Liver (tissue), 9 donors: ENCODE measurements around the gene OSBP2. TPM values are rescaled to one million over a fixed set of nuclear protein-coding genes. Genes with fewer than 3 reads are reported as not detected.

ENCODE experiments used
- DNase-seq: peaks from one replicate; pipeline ENCODE4 v3.0.0-alpha.2; 2017; ENCODE audit warnings: low spot score
- H3K27ac ChIP-seq, 2 donors: one replicate each; pipeline ENCODE4 v1.7.0; 2013; ENCODE audit warnings: inconsistent platforms in 2 of 2, low read length in 2 of 2, control low read depth in 1 of 2, low read depth in 1 of 2, mild to moderate bottlenecking in 1 of 2
- H3K27me3 ChIP-seq, 4 donors: one replicate each; pipeline versions ENCODE4 v1.6.1 to v1.7.0; 2013; ENCODE audit warnings: low read length in 3 of 4, inconsistent platforms in 1 of 4, mild to moderate bottlenecking in 1 of 4, moderate library complexity in 1 of 4; ENCODE audit not compliant: control insufficient read depth in 4 of 4, insufficient read depth in 4 of 4
- H3K36me3 ChIP-seq, 4 donors: one replicate each; pipeline versions ENCODE4 v1.6.1 to v1.7.0; 2013; ENCODE audit warnings: low read length in 3 of 4, mild to moderate bottlenecking in 3 of 4, low read depth in 1 of 4, moderate library complexity in 1 of 4; ENCODE audit not compliant: control insufficient read depth in 4 of 4, insufficient read depth in 3 of 4
- H3K4me1 ChIP-seq, 4 donors: one replicate each; pipeline versions ENCODE4 v1.6.1 to v1.7.0; 2013; ENCODE audit warnings: low read length in 3 of 4, mild to moderate bottlenecking in 3 of 4, moderate library complexity in 1 of 4; ENCODE audit not compliant: control insufficient read depth in 4 of 4, insufficient read depth in 4 of 4
- H3K4me3 ChIP-seq, 3 donors: one replicate each; pipeline versions ENCODE4 v1.6.1 to v1.7.0; 2013; ENCODE audit warnings: low read length in 3 of 3, control low read depth in 1 of 3, low read depth in 1 of 3, mild to moderate bottlenecking in 1 of 3
- H3K9ac ChIP-seq, 2 donors: one replicate each; pipeline ENCODE4 v1.7.0; 2013; ENCODE audit warnings: low read length in 2 of 2, mild to moderate bottlenecking in 2 of 2, moderate library complexity in 2 of 2, control low read depth in 1 of 2, low read depth in 1 of 2
- H3K9me3 ChIP-seq, 4 donors: one replicate each; pipeline versions ENCODE4 v1.6.1 to v1.7.0; 2013; ENCODE audit warnings: low read length in 3 of 4; ENCODE audit not compliant: control insufficient read depth in 4 of 4
- CTCF ChIP-seq: fragments of 150-350 bp; IDR thresholded peaks from 2 replicates; pipeline ENCODE4 v1.5.1; 2017; ENCODE audit warnings: improper control_type of control experiment, low read depth, low read length; ENCODE audit not compliant: missing input control
- EGR1 ChIP-seq, 2 donors: IDR thresholded peaks; 2 replicates each; pipeline ENCODE4 v1.6.1; 2016 to 2018; ENCODE audit warnings: antibody characterized with exemption in 2 of 2, low read depth in 2 of 2
- FOXA1 ChIP-seq: IDR thresholded peaks from 2 replicates; pipeline ENCODE4 v1.6.1; 2016; ENCODE audit warnings: antibody characterized with exemption
- FOXA2 ChIP-seq: IDR thresholded peaks from 2 replicates; pipeline ENCODE4 v1.6.1; 2016; ENCODE audit warnings: antibody characterized with exemption
- GABPA ChIP-seq, 2 donors: IDR thresholded peaks in 1 of 2; conservative IDR thresholded peaks in 1 of 2; 2 replicates each; pipeline ENCODE4 v1.6.1; 2016; ENCODE audit warnings: antibody characterized with exemption in 2 of 2, mild to moderate bottlenecking in 1 of 2, moderate library complexity in 1 of 2
- HNF4A ChIP-seq, 2 donors: conservative IDR thresholded peaks; 2 replicates each; pipeline ENCODE4 v1.6.1; 2016; ENCODE audit warnings: antibody characterized with exemption in 2 of 2, mild to moderate bottlenecking in 2 of 2
- HNF4G ChIP-seq: IDR thresholded peaks from 2 replicates; pipeline ENCODE4 v1.6.1; 2016; ENCODE audit warnings: antibody characterized with exemption
- JUND ChIP-seq, 2 donors: IDR thresholded peaks; 2 replicates each; pipeline ENCODE4 v1.6.1; 2016; ENCODE audit warnings: antibody characterized with exemption in 2 of 2
- MAX ChIP-seq: IDR thresholded peaks from 2 replicates; pipeline ENCODE4 v1.6.1; 2016; ENCODE audit warnings: antibody characterized with exemption
- NR2F2 ChIP-seq: IDR thresholded peaks from 2 replicates; pipeline ENCODE4 v1.6.1; 2016; ENCODE audit warnings: antibody characterized with exemption
- RAD21 ChIP-seq, 2 donors: IDR thresholded peaks; 2 replicates each; pipeline ENCODE4 v1.6.1; 2016; ENCODE audit warnings: antibody characterized with exemption in 2 of 2, mild to moderate bottlenecking in 2 of 2
- RXRA ChIP-seq, 2 donors: IDR thresholded peaks; 2 replicates each; pipeline ENCODE4 v1.6.1; 2017 to 2018; ENCODE audit warnings: antibody characterized with exemption in 2 of 2, mild to moderate bottlenecking in 1 of 2
- SP1 ChIP-seq: IDR thresholded peaks from 2 replicates; pipeline ENCODE4 v1.6.1; 2018; ENCODE audit warnings: antibody characterized with exemption, mild to moderate bottlenecking
- TAF1 ChIP-seq: conservative IDR thresholded peaks from 2 replicates; pipeline ENCODE4 v1.6.1; 2016; ENCODE audit warnings: antibody characterized with exemption, mild to moderate bottlenecking
- YY1 ChIP-seq: IDR thresholded peaks from 2 replicates; pipeline ENCODE4 v1.6.1; 2016; ENCODE audit warnings: antibody characterized with exemption, mild to moderate bottlenecking
- ZBTB33 ChIP-seq: IDR thresholded peaks from 2 replicates; pipeline ENCODE4 v1.6.1; 2016; ENCODE audit warnings: antibody characterized with exemption
- WGBS: extraction: QIAGEN DNeasy Blood & Tissue Kit; methylation state at CpG from one replicate; pipeline ENCODE4 v1.1.7; 2013; 5-methylcytosine and 5-hydroxymethylcytosine counted together
- polyA plus RNA-seq, 2 donors: library from polyadenylated mRNA; stranded (reverse) in 1 of 2; unstranded in 1 of 2; fragments of 200-250 nt in 1 of 2; fragments of >200 nt in 1 of 2; fragmentation: Nextera tagmentation in 1 of 2; extraction: Ambion mirVana in 1 of 2; gene quantifications; one replicate each; pipeline versions ENCODE4 v1.2.1 to v1.2.3, GENCODE V29; 2013 to 2015
- total RNA-seq, 2 donors: library from RNA; depleted of rRNA; stranded (reverse); fragments of >200 nt; gene quantifications; one replicate each; pipeline ENCODE4 v1.2.3, GENCODE V29; 2014
- TF ChIP-seq, protein P1 (sequence below): IDR thresholded peaks from 2 replicates; pipeline ENCODE4 v1.6.1; 2016; ENCODE audit warnings: antibody characterized with exemption
- TF ChIP-seq, protein P2 (sequence below): IDR thresholded peaks from 2 replicates; pipeline ENCODE4 v1.6.1; 2016; ENCODE audit warnings: antibody characterized with exemption, mild to moderate bottlenecking
- donor health status: healthy.
- donor health status: healthy.
- donor health status: healthy.
- donor health status: healthy.
- donor health status: healthy.

Gene OSBP2
- total and polyA plus RNA-seq, 4 donors, result 0.43 to 192 (median 0.86) TPM

DNA sequence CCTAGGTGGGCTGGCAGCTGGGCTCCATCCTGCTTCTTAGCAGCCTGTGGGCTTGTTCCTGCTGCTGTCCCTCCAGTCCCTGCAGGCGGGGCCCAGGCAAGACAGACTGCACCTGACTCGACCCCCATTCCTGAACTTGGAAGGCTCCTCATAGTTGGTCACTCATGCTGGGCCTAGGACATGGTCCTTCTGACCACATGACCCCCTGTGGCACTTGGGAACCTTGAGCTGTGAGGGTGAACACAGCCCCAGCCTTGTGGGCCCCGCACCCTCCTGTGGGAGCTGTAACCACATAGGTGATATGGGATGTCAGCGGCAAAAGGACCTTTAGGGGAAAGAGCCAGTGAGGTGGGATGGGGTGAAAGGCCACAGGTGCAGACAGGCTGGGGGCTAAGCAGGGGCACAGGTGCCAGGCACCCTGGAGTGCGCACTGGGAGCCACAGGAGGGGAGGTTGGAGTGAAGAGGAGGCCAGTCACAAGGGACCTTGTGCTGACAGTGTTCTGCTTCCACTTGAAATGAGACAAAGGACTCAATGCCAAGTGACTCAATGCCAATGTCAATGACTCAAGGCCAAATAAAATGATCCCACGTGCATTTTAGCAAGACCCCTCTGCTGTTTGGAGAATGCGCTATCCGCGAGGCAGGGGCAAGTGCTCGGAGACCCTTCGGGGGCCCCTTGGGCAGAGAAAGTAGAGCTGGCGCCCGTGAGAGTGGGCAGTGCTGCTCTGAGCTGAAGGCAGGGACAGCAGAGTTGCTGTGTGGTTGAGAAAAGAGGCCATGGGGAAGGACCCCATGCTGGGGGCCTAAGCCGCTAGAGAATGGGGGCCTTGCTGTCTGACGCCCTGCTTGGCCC, 183.2 kb downstream of the OSBP2 start:
- H3K4me1 ChIP-seq, result peaks cover 0 to 14% (median 9%) of the 10 kb centered on the region in 4 donors
- TF ChIP-seq YY1 (no peak), RXRA (IDR thresholded peaks at IDR 0.05) (no peak), HNF4G (no peak), ZBTB33 (no peak), JUND (IDR thresholded peaks at IDR 0.05) (no peak), SP1 (no peak), FOXA1 (no peak), TAF1 (no peak), RAD21 (IDR thresholded peaks at IDR 0.05) (no peak), MAX (no peak)
- TF ChIP-seq, protein P1, sequence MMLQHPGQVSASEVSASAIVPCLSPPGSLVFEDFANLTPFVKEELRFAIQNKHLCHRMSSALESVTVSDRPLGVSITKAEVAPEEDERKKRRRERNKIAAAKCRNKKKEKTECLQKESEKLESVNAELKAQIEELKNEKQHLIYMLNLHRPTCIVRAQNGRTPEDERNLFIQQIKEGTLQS, result no peak
- 88% methylated on average over 15 of the region's 15 CpGs for WGBS
- no peaks in the 10 kb centered on the region for H3K27me3 ChIP-seq
- no peaks in the 10 kb centered on the region for H3K9me3 ChIP-seq
- no peak overlapping the region for H3K4me3 ChIP-seq
- no peak overlapping the region for H3K9ac ChIP-seq
- DNase-seq, result no peak
- no peak overlapping the region for H3K27ac ChIP-seq
- no peaks in the 10 kb centered on the region for H3K36me3 ChIP-seq

DNA sequence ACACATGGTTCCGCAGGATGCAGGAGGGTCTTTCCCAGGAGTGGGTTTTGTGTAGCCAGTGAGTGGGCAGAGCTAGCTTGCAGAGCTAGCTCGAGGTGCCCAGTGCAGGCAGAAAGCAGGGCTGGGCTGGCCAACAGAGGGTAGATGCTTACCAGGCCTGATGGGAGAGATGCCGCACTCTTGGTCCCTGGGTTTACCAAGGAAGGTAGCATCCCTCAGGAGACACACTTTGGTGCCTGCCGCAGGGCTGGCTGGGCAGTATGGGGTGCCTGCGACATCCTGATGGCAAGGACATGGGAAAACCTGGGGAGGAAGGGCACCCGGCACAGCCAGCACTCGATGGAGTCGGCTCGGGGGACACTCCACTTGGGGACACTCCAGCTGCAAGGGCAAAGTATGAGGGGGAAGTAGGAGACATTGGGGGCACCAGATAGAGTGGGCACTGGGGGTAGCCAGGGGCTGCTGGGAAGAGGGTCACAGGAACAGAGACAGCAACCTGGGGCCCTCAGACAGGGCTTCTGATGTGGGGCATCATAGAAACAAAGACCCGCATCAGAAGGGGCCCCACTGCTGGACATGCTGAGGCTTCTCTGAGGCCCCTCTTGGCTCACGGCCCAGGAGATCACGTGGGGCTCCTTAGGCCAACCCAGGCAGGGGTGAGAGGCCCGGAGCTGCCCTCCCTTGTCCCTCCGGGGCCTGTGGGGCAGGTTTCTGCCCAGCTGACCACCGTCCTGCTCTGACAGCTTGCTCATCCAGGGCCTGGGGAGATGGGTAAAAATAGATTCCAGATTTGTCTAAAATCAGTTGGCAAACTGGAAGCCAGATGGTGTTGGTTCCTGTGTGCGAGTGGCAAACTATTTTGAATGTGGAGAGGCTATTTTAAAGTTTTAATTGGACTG, 184.1 kb downstream of the OSBP2 start:
- no peaks in the 10 kb centered on the region for H3K27me3 ChIP-seq
- WGBS, result 88% methylated on average over 16 of the region's 16 CpGs
- no peaks in the 10 kb centered on the region for H3K9me3 ChIP-seq
- no peak overlapping the region for H3K9ac ChIP-seq
- TF ChIP-seq TAF1, result no peak
- TF ChIP-seq FOXA1, result no peak
- TF ChIP-seq MAX, result no peak
- TF ChIP-seq GABPA (IDR thresholded peaks at IDR 0.05 in 1 of 2, conservative IDR thresholded peaks at IDR 0.05 in 1 of 2), result no peak
- TF ChIP-seq, protein P1, result no peak
- TF ChIP-seq, protein P2, sequence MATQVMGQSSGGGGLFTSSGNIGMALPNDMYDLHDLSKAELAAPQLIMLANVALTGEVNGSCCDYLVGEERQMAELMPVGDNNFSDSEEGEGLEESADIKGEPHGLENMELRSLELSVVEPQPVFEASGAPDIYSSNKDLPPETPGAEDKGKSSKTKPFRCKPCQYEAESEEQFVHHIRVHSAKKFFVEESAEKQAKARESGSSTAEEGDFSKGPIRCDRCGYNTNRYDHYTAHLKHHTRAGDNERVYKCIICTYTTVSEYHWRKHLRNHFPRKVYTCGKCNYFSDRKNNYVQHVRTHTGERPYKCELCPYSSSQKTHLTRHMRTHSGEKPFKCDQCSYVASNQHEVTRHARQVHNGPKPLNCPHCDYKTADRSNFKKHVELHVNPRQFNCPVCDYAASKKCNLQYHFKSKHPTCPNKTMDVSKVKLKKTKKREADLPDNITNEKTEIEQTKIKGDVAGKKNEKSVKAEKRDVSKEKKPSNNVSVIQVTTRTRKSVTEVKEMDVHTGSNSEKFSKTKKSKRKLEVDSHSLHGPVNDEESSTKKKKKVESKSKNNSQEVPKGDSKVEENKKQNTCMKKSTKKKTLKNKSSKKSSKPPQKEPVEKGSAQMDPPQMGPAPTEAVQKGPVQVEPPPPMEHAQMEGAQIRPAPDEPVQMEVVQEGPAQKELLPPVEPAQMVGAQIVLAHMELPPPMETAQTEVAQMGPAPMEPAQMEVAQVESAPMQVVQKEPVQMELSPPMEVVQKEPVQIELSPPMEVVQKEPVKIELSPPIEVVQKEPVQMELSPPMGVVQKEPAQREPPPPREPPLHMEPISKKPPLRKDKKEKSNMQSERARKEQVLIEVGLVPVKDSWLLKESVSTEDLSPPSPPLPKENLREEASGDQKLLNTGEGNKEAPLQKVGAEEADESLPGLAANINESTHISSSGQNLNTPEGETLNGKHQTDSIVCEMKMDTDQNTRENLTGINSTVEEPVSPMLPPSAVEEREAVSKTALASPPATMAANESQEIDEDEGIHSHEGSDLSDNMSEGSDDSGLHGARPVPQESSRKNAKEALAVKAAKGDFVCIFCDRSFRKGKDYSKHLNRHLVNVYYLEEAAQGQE, result no peak
- TF ChIP-seq ZBTB33, result no peak
- no peak for TF ChIP-seq SP1
- TF ChIP-seq NR2F2, result no peak
- no peak for TF ChIP-seq EGR1 (IDR thresholded peaks at IDR 0.05; ENCODE audit: low read depth in 2 of 2)
- no peak for TF ChIP-seq CTCF
- no peak for TF ChIP-seq YY1
- no peak for TF ChIP-seq FOXA2
- TF ChIP-seq HNF4G, result no peak
- no peak for TF ChIP-seq RXRA (IDR thresholded peaks at IDR 0.05)
- TF ChIP-seq HNF4A (conservative IDR thresholded peaks at IDR 0.05), result no peak
- no peak for TF ChIP-seq RAD21 (IDR thresholded peaks at IDR 0.05)
- no peak for TF ChIP-seq JUND (IDR thresholded peaks at IDR 0.05)
- no peak overlapping the region for H3K27ac ChIP-seq
- H3K36me3 ChIP-seq, result no peaks in the 10 kb centered on the region
- peak; percentile 89 for DNase-seq
- H3K4me1 ChIP-seq, result peaks cover 0 to 14% (median 9%) of the 10 kb centered on the region in 4 donors
- H3K4me3 ChIP-seq, result no peak overlapping the region
